Smooth muscle cell (in vitro differentiated cells): ENCODE results near the gene TP73. TPM values are rescaled to one million over a fixed set of nuclear protein-coding genes. Genes with fewer than 3 reads are reported as not detected.

Source experiments
- DNase-seq: peaks from one replicate; lab custom pipeline; 2025; ENCODE audit not compliant: unreplicated experiment; lab: John Stamatoyannopoulos, UW
- H2AFZ ChIP-seq: fragments of 200-600 bp; sonication (generic); 2 replicates; pipeline ENCODE4 v1.6.0; 2016; ENCODE audit warnings: antibody characterized with exemption, low read depth, mild to moderate bottlenecking
- H3F3A ChIP-seq: fragments of 200-600 bp; sonication (generic); 2 replicates; pipeline ENCODE4 v1.6.0; 2017; ENCODE audit warnings: antibody characterized with exemption, low read depth
- H3K27ac ChIP-seq: fragments of 200-600 bp; sonication (generic); 2 replicates; pipeline ENCODE4 v1.5.1; 2016; ENCODE audit warnings: low read depth, mild to moderate bottlenecking
- H3K27me3 ChIP-seq: fragments of 200-600 bp; sonication (generic); 2 replicates; pipeline ENCODE4 v1.6.1; 2016; ENCODE audit warnings: low read depth, mild to moderate bottlenecking
- H3K36me3 ChIP-seq: fragments of 200-600 bp; sonication (generic); 2 replicates; pipeline ENCODE4 v1.5.1; 2016; ENCODE audit warnings: low read depth
- H3K4me1 ChIP-seq: fragments of 200-600 bp; sonication (generic); 2 replicates; pipeline ENCODE4 v1.5.1; 2016; ENCODE audit warnings: low read depth
- H3K4me2 ChIP-seq: fragments of 200-600 bp; sonication (generic); 2 replicates; pipeline ENCODE4 v1.6.0; 2016; ENCODE audit warnings: mild to moderate bottlenecking
- H3K4me3 ChIP-seq: fragments of 200-600 bp; sonication (generic); 2 replicates; pipeline ENCODE4 v1.5.1; 2016; ENCODE audit warnings: mild to moderate bottlenecking
- H3K79me2 ChIP-seq: fragments of 200-600 bp; sonication (generic); 2 replicates; pipeline ENCODE4 v1.6.0; 2016; ENCODE audit warnings: low read depth, mild to moderate bottlenecking
- H3K9ac ChIP-seq: fragments of 200-600 bp; sonication (generic); 2 replicates; pipeline ENCODE4 v1.6.0; 2016; ENCODE audit warnings: low read depth
- H3K9me3 ChIP-seq: fragments of 200-600 bp; sonication (generic); replicated peaks from 2 replicates; pipeline ENCODE4 v1.5.1; 2016; ENCODE audit warnings: low read depth
- H4K20me1 ChIP-seq: fragments of 200-600 bp; sonication (generic); 2 replicates; pipeline ENCODE4 v1.6.0; 2016; ENCODE audit warnings: low read depth
- CTCF ChIP-seq: fragments of 200-600 bp; sonication (generic); IDR thresholded peaks from 2 replicates; pipeline ENCODE4 v1.5.1; 2017; ENCODE audit warnings: borderline replicate concordance, mild to moderate bottlenecking, antibody characterized with exemption; ENCODE audit not compliant: insufficient read depth, poor library complexity, severe bottlenecking
- WGBS: methylation state at CpG from one replicate; pipeline ENCODE4 v1.1.7; 2016; ENCODE audit warnings: low lambda C conversion rate; 5-methylcytosine and 5-hydroxymethylcytosine counted together
- polyA plus RNA-seq: library from polyadenylated mRNA; unstranded; fragments of >200 nt; fragmentation: Nextera tagmentation; extraction: Ambion mirVana; gene quantifications from 2 replicates; pipeline ENCODE4 v1.2.1, GENCODE V29; 2016
- total RNA-seq: library from RNA; depleted of rRNA; stranded (reverse); fragments of >200 nt; gene quantifications from 2 replicates; pipeline ENCODE4 v1.2.3, GENCODE V29; 2014

TP73 gene
- total and polyA plus RNA-seq, 2 experiments from 2014 or later: 0.22 TPM; not detected in 1

- peaks cover 15% of the 10 kb centered on the region for H3K4me1 ChIP-seq
- no peak overlapping the region for H2AFZ ChIP-seq
- no peak overlapping the region for H3K27ac ChIP-seq
- peaks cover 5% of the 10 kb centered on the region for H3F3A ChIP-seq
- no peak for TF ChIP-seq CTCF
- H3K4me2 ChIP-seq: no peak overlapping the region
- no peak overlapping the region for H3K4me3 ChIP-seq
- 92% methylated on average over 15 of the region's 18 CpGs for WGBS
- H4K20me1 ChIP-seq: no peaks in the 10 kb centered on the region
- no peaks in the 10 kb centered on the region for H3K9me3 ChIP-seq
- no peak for DNase-seq
- H3K27me3 ChIP-seq: peaks cover 17% of the 10 kb centered on the region
- H3K9ac ChIP-seq: no peak overlapping the region
- H3K79me2 ChIP-seq: no peaks in the 10 kb centered on the region
- no peaks in the 10 kb centered on the region for H3K36me3 ChIP-seq
Observed at GRCh38 chr1:3607703-3608065, 44.6 kb upstream of the TP73 start.

DNA sequence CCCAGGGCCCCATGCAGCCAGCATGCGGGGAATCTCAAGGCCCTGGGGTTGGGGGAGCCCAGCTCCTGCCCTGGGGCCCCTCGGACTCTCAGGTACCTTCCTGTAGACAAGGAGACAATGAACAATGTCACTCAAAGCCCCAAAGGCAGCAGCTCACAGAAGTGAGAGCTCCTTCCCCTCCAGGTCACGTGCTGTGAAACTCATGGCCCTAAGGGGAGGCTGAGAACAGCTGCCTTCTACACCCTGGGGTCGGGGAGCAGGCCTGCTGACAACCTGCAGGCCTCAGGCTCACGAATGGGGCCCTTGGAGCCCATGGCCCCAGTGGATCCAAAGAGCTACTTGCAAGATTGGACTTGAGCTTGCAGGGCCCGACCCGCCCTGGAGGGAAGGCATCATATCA is 44.2 kb upstream of the TP73 start:
- no peak for TF ChIP-seq CTCF
- Histone ChIP-seq H3K27ac (no peak overlapping the region), H2AFZ (no peak overlapping the region), H3K4me2 (no peak overlapping the region), H4K20me1 (no peaks in the 10 kb centered on the region), H3K9me3 (no peaks in the 10 kb centered on the region), H3K4me1 (peaks cover 16% of the 10 kb centered on the region), H3K9ac (no peak overlapping the region), H3K79me2 (no peaks in the 10 kb centered on the region), H3F3A (peaks cover 5% of the 10 kb centered on the region), H3K36me3 (no peaks in the 10 kb centered on the region), H3K4me3 (no peak overlapping the region), H3K27me3 (peaks cover 17% of the 10 kb centered on the region)
- no peak for DNase-seq
- 86% methylated on average over 7 of the region's 7 CpGs for WGBS

DNA sequence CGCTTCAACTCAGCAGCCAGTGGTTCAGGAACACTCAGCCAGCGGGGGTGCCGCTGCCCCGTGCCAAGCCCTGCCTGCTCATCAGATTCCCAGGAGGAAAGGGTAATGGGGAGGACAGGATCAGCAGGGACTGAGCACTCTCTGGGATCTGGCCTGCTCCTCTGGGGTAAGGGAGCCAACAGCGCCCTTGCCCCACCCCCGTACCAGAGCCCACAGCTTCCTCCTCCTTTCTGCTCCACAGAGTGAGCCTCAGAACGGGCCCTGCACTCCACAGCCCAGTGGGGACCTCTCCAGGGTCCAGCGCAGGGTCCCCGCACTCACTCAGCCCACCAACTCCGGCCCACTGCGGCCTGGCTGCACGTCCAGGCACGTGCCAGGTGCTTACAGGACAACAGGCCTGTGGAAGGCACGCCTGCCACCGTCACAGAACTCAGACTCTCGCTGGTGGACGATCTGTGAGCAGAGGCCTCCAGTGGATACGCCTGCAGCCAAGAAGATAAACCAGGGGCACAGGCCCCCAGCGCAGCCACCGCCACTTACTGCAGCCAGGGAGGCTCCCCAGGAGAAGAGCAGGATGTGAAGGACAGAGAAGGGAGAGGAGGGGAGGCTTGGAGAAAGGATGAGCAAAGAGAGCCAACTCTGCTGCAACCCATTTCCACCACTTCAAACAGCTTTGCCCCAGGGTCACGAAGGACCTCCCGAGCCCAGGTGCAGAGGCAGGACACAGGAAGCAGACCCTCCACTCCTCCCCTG is 43.1 kb upstream of the TP73 start:
- no peaks in the 10 kb centered on the region for H3K36me3 ChIP-seq
- no peak for DNase-seq
- H3K27me3 ChIP-seq: peaks cover 17% of the 10 kb centered on the region
- peaks cover 23% of the 10 kb centered on the region for H3K4me1 ChIP-seq
- H2AFZ ChIP-seq: no peak overlapping the region
- 86% methylated on average over 22 of the region's 22 CpGs for WGBS
- no peaks in the 10 kb centered on the region for H4K20me1 ChIP-seq
- H3K9ac ChIP-seq: no peak overlapping the region
- H3K9me3 ChIP-seq: no peaks in the 10 kb centered on the region
- peaks cover 5% of the 10 kb centered on the region for H3F3A ChIP-seq
- H3K4me3 ChIP-seq: no peak overlapping the region
- no peaks in the 10 kb centered on the region for H3K79me2 ChIP-seq
- H3K4me2 ChIP-seq: no peak overlapping the region
- no peak for TF ChIP-seq CTCF
- no peak overlapping the region for H3K27ac ChIP-seq
